Natural killer cell treated with Interleukin-12 subunit alpha and Interleukin-12 subunit beta and Interleukin-15 and Interleukin-18, amount 100 ng/mL, for 72 hours (primary cell): Measurements from ENCODE around the gene XIRP1. TPM values are rescaled to one million over a fixed set of nuclear protein-coding genes. Genes with fewer than 3 reads are reported as not detected.

Experiments used
- ATAC-seq, 2 donors: fragments of 150-1000 bp; cut with Tn5 transposase in 1 of 2; sonication (Bioruptor Pico), chemical (Tn5 transposase) in 1 of 2; 2 replicates each; pipeline ENCODE4 v1.10.0; 2021
- DNase-seq: peaks from one replicate; pipeline ENCODE4 v3.0.0; 2022; ENCODE audit warnings: low spot score
- H3K27ac Mint-ChIP-seq, 2 donors: 1 replicate in 1 of 2; 2 replicates in 1 of 2; pipeline ENCODE4 v1.8.0; 2022; ENCODE audit warnings: mixed read lengths in 2 of 2, mild to moderate bottlenecking in 1 of 2, moderate library complexity in 1 of 2
- H3K27me3 Mint-ChIP-seq, 2 donors: 1 replicate in 1 of 2; 2 replicates in 1 of 2; pipeline ENCODE4 v1.8.0; 2022; ENCODE audit warnings: mixed read lengths in 2 of 2
- H3K36me3 Mint-ChIP-seq: one replicate; pipeline ENCODE4 v1.8.0; 2022; ENCODE audit warnings: mixed read lengths
- H3K4me1 Mint-ChIP-seq, 2 donors: 1 replicate in 1 of 2; 2 replicates in 1 of 2; pipeline ENCODE4 v1.8.0; 2022; ENCODE audit warnings: low read depth in 2 of 2, mixed read lengths in 2 of 2, mild to moderate bottlenecking in 1 of 2
- H3K4me3 Mint-ChIP-seq: one replicate; pipeline ENCODE4 v1.8.0; 2022; ENCODE audit warnings: mixed read lengths
- H3K9me3 Mint-ChIP-seq: 2 replicates; pipeline ENCODE4 v1.8.0; 2022; ENCODE audit warnings: mixed read lengths
- total RNA-seq, 2 donors: library from RNA; stranded (reverse); gene quantifications; one replicate each; pipeline ENCODE4 v1.2.3, GENCODE V29; 2022

The XIRP1 gene
- total RNA-seq, 2 donors from 2014 or later, result 0.22 to 0.43 TPM

DNA sequence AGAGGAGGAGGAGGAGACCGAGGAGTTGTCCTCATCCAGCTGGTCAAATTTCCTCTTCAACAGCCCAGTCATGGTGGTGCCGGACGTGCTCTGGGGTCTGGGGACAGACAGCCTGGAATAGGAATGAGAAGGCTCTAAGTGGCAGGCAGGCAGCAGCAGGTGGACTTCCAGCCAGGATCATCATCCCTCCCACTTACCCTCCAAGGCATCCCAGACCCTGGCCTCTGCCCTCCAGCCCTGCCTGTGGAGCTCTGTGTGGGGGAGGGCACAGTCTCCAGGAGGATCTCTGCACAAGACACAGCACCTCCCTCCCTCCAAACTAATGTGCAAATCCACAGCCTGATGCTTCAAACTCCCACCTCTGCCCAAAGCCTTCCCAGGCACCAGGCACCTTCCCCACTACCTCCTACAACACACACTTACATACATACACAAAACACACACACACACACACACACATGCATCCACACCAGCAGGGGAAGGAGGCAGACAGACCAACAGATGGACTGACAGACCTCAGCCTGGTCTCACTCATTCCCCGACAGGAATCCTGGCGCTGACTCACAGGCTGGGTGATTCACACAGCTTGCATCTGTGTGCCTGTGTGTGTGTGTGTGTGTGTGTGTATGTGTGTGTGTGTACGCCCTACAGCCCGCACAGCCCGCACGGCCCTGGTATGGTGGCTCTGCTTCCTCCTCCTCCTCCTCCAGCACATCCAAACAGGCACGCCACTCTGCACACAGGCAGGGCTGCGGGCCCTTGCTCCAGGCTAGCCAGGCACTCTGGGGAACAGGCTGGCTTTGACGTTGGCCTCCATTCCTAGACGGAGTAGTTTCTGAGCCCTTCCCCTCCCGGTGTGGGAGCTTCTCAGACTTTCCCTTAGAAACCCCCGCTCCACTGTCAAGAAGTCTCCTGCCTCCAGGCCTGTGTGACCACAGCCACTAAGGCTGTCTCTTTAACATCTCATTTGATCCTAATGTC lies 45.5 kb downstream of the XIRP1 start:
- Mint-ChIP-seq H3K27me3 (no peaks in the 10 kb centered on the region), H3K9me3 (no peaks in the 10 kb centered on the region), H3K27ac (peak overlapping the region; percentile 83 to 95), H3K4me1 (peaks cover 62% of the 10 kb centered on the region in 2 donors), H3K4me3 (peak overlapping the region; percentile 98), H3K36me3 (peaks cover 11% of the 10 kb centered on the region)
- peak; percentile 80 for DNase-seq
- peak; percentile 82 to 88 for ATAC-seq

DNA sequence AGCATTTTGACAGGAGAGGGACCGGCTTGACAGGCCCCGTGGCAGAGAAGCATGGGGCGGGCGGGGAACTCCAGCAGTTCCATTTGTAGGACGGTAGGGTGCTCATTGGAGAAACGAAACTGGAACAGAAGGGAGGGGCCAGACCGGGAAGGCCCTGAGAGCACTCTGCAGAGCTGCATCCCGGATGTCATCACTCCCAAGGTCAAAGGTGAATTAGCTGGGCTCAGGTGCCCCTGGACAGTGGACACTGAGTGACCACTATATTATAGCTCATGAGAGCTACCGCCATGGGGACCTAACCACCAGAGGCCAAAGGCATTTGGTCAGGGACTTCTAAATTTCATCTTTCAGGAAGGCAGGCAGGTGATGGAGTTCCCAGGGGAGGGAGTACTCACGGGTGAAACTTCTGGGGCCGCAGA lies 46.3 kb downstream of the XIRP1 start:
- Mint-ChIP-seq H3K27me3 (no peaks in the 10 kb centered on the region), H3K27ac (peak overlapping the region; percentile 83 to 95), H3K36me3 (peaks cover 11% of the 10 kb centered on the region), H3K9me3 (no peaks in the 10 kb centered on the region), H3K4me1 (peaks cover 54 to 55% of the 10 kb centered on the region in 2 donors), H3K4me3 (peak overlapping the region; percentile 98)
- ATAC-seq (no peak), DNase-seq (no peak)

DNA sequence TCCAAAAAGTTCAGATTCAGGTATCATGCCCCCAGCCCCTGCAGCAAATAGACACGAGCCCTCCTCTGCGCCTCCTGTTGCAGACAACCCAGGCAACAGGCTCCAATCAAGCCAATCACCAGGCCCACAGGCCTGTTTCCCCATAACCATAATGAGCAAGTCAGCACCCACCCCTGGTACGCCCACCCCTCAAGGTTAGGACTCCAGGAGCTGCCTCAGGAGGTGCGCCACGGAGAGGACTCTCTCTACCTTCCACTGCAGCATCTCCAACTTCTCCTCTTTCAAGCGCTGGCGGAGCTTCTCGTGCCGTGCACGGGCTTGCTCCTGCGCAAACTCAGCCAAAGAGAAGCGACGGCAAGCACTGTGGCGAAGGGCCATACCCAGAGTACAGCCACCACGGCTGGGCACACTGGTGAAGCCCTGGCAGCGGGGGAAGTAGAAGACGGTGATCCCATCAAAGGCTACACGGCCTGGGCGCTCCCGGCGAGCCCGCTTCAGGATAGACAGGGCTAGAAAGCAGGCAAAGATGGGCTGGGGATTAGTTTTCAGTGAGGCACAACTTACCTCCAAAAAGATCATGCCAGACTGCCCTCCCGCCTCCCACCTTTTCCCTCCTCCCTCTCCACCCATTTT lies 47.5 kb downstream of the XIRP1 start:
- DNase-seq, result no peak
- no peaks in the 10 kb centered on the region for H3K9me3 Mint-ChIP-seq
- no peak overlapping the region for H3K4me3 Mint-ChIP-seq

DNA sequence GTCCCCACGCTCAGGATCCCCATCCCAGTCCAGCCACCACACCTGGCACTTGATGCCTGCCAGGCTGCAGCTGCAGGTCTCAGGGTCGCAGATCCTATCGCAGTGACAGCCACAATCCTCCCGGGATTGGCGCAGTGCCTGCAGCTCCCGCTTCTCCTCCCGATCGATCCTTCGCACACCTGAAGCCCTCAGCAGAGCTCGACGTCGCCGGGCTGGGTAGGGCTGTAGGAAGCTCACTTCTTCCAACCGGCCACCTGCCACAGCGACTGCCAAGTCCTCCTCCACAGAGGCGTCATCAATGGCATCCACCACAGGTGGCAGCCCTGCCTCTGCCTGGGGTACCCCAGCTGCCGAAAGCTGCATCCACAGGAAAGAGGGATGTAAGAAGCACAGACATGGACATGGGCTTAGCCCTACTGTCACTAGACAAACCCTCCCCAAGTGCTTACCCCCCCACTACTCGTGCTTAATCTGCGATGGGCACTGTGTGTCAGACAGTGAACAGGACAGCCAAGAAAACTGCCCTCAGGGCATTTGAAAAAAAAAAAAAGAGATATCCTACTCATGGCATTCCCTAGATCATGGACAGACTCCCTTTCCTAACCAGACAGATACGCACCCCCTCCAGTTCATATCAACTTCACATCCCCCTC lies 48.2 kb downstream of the XIRP1 start:
- peaks cover 11% of the 10 kb centered on the region for H3K36me3 Mint-ChIP-seq
- no peaks in the 10 kb centered on the region for H3K27me3 Mint-ChIP-seq
- H3K9me3 Mint-ChIP-seq, result no peaks in the 10 kb centered on the region
- H3K4me1 Mint-ChIP-seq, result peaks cover 36 to 39% of the 10 kb centered on the region in 2 donors
- H3K4me3 Mint-ChIP-seq, result no peak overlapping the region
- DNase-seq, result no peak
- no peak overlapping the region for H3K27ac Mint-ChIP-seq
- no peak for ATAC-seq

More for the DNA sequence above, 47.5 kb downstream of the XIRP1 start:
- no peaks in the 10 kb centered on the region for H3K27me3 Mint-ChIP-seq
- no peak for ATAC-seq
- no peak overlapping the region for H3K27ac Mint-ChIP-seq
- H3K4me1 Mint-ChIP-seq, result peaks cover 42 to 43% of the 10 kb centered on the region in 2 donors
- peaks cover 11% of the 10 kb centered on the region for H3K36me3 Mint-ChIP-seq

DNA sequence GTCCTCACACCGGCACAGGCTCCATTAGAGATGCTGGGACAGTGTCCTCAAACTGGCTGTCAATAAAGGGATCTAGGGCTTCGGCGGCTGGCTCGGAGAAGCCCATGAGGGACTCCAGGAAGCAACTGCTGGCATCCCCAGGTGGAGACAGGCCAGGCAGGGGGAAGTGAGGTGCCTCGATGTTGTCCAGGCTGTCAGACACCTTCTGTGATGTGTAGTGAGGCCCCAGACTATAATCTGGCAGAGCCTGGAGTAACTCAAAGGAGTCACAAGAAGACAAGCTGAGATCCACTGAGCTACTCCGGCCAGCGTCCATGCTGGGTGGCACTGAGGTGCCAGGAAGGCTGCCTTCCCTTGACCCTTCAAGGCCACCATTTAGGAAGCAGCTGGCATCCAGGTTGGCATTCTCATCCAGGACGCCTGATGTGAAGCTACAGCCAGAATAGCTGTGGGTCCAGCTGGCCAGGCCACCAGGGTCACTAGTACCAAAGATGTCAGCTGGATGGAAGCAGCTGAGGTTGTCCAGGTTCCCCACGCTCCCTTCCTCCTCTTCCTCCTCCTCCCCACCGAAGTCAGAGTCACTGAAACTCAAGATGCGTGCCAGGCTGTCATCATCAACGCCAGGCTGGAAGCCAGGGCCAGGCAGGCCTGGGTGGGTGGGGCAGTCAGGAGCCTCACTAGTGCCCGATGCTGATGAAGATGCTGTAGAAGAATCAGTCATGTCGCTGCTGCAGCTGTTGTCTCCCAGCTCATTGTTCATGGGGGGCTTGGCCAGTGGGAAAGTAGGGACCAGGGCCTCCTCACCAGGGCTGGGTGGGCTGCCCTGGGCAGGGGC lies 49.1 kb downstream of the XIRP1 start:
- no peak for DNase-seq
- Mint-ChIP-seq H3K36me3 (peaks cover 11% of the 10 kb centered on the region), H3K27me3 (no peaks in the 10 kb centered on the region), H3K9me3 (no peaks in the 10 kb centered on the region), H3K27ac (no peak overlapping the region), H3K4me1 (peaks cover 26 to 30% of the 10 kb centered on the region in 2 donors), H3K4me3 (no peak overlapping the region)
- no peak for ATAC-seq

DNA sequence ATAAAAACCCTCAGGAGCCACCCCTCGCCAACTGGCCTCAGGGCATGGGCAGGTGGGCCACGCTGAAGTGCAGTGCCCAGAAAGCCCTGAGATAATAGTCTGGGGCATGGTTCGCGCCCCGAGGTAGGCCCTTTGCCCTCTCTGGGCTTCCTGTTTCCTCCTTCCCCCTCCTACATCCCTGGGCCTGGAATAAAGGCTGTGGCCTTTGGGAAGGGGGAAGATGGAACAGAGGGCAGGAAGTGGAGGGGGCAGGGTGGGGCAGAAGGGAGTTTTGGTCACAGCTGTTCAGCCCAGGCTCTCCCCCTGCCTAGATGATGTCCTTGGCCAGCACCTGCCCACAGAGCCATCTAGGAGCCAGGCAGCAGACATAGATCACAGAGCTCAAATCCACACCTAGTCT lies 50.3 kb downstream of the XIRP1 start:
- no peak for ATAC-seq
- DNase-seq, result no peak
- Mint-ChIP-seq H3K4me1 (peaks cover 14 to 18% of the 10 kb centered on the region in 2 donors), H3K27me3 (no peaks in the 10 kb centered on the region), H3K4me3 (no peak overlapping the region), H3K27ac (no peak overlapping the region), H3K9me3 (no peaks in the 10 kb centered on the region), H3K36me3 (peaks cover 9% of the 10 kb centered on the region)

DNA sequence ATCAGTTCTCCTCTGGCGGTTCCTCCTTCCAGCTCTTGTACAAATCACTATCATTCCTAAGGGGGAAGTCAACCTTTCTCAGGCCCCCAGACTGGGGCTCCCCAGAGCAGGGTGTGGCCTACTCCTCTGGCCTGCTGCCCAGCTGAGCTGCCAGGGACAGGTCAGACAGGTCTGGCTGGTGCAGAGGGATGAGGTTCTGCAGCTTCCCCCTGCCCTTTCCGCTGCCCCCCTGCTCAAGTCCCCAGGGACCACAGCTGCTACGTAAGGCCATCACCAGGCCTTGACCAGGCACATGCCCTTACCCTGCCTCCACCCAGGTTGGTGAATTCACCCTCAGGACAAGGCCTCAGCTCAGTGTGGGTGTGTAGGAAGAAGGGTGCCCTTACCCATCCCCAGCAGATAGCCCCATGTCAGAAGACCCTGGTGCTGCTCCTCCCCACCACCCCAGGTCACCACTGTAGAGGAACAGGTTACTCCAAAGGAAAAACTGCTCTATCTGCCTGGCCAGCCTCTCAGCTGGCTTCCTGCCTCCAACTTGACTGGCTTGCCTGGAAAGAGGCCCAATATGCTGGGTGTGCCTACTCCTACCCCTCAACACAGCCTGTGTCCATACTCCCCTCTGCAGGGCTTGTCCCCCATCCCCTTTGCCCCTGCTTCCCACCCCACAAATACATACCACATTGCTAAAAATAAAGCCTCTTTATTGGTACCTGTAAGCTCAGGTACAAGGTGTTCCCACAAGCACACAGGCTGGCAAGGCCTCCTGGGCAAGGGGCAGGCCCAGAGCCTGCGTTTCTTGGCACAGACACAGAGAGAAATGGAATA lies 51.0 kb downstream of the XIRP1 start:
- H3K4me3 Mint-ChIP-seq, result no peak overlapping the region
- ATAC-seq (no peak), DNase-seq (peak; percentile 31)
- no peaks in the 10 kb centered on the region for H3K9me3 Mint-ChIP-seq
- H3K27me3 Mint-ChIP-seq, result no peaks in the 10 kb centered on the region
- H3K36me3 Mint-ChIP-seq, result peaks cover 4% of the 10 kb centered on the region
- H3K27ac Mint-ChIP-seq, result no peak overlapping the region
- peaks cover 7 to 12% of the 10 kb centered on the region in 2 donors for H3K4me1 Mint-ChIP-seq

DNA sequence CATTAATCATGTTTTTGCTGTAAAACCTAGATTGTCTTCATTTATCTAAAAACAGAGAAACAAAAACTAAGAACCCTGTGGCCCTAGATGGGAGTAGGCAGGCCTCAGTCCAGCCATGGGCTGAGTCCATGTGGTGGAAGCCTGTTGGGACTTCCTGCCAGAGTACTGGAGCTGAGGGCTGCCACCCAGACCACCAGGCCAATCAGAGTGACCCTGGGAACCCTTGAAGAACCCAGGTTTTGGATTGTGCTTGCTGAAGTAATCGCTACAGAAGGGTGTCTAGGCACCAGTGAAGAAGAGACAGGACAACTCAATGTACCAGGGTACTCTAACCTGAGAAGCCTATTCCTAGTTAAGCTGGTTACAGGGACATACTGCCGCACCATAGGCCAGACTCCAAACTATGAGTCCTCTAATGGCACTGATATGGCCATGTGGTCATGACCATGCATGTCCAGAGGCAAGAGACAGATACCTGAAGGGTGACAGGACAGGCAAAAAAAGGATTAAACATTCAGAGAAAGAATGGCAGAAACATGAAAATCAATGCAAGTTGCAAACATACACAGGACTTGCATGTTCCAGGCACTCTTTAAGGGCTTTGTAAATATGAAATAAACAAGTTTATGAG lies 51.9 kb downstream of the XIRP1 start:
- Mint-ChIP-seq H3K27ac (no peak overlapping the region), H3K9me3 (no peaks in the 10 kb centered on the region), H3K4me3 (no peak overlapping the region), H3K36me3 (no peaks in the 10 kb centered on the region), H3K27me3 (no peaks in the 10 kb centered on the region), H3K4me1 (peaks cover 0 to 6% of the 10 kb centered on the region in 2 donors)
- DNase-seq (peak; percentile 44), ATAC-seq (no peak)

DNA sequence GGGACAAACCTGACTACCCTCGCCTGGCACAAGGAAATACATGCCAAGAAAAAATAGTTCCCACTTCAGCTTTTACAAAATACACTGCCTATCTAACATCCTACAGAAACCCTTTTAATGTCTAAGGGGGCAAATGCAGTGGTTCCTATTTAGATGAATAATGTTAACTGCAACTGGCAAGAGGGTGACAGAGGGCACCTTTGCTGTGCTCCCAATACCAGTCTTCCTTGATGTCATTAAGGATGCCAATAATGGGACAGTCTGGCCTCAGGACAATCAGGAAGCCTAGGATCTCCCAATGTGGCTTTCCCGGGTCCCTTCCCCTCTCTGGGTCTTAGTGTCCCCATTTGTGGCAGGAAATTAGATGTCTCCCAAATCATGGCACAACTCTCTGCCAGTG lies 53.0 kb downstream of the XIRP1 start:
- DNase-seq, result no peak
- no peak overlapping the region for H3K27ac Mint-ChIP-seq
- H3K4me3 Mint-ChIP-seq, result no peak overlapping the region
- no peaks in the 10 kb centered on the region for H3K27me3 Mint-ChIP-seq
- peaks cover 0 to 3% of the 10 kb centered on the region in 2 donors for H3K4me1 Mint-ChIP-seq
- H3K9me3 Mint-ChIP-seq, result no peaks in the 10 kb centered on the region
- H3K36me3 Mint-ChIP-seq, result no peaks in the 10 kb centered on the region
- ATAC-seq, result no peak

DNA sequence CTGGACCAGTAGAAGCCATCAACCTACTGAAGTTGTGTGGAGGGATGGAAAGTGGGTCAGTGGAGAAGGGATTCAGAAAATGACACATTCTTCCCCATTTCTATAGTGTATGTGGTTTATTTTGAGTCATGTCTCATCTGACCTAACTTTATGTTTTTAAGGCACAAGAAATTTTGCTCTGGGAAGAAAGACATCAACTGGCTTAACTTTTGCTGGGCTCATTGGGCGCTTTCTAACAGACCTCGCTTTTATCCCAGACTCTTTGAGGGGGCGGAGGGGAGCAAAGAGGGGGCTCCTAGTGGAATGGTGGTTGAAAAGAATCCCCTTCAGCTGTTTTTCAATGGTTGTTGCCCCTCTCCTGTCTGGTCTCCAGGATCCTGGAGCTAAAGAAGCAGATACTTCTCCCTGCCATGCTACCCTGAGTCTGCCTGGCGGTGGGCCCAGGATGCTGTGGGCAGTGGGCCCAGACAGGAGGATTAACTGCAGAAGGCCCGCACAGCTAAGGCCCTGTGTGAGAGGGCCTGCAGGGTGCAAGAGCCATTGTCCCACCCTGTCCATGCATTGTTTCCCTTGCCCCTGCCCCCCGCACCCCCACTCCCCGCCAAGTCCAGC lies 53.5 kb downstream of the XIRP1 start:
- Mint-ChIP-seq H3K36me3 (no peaks in the 10 kb centered on the region), H3K4me3 (no peak overlapping the region), H3K27me3 (no peaks in the 10 kb centered on the region), H3K27ac (no peak overlapping the region), H3K9me3 (no peaks in the 10 kb centered on the region), H3K4me1 (peaks cover 0 to 3% of the 10 kb centered on the region in 2 donors)
- ATAC-seq (no peak), DNase-seq (no peak)

DNA sequence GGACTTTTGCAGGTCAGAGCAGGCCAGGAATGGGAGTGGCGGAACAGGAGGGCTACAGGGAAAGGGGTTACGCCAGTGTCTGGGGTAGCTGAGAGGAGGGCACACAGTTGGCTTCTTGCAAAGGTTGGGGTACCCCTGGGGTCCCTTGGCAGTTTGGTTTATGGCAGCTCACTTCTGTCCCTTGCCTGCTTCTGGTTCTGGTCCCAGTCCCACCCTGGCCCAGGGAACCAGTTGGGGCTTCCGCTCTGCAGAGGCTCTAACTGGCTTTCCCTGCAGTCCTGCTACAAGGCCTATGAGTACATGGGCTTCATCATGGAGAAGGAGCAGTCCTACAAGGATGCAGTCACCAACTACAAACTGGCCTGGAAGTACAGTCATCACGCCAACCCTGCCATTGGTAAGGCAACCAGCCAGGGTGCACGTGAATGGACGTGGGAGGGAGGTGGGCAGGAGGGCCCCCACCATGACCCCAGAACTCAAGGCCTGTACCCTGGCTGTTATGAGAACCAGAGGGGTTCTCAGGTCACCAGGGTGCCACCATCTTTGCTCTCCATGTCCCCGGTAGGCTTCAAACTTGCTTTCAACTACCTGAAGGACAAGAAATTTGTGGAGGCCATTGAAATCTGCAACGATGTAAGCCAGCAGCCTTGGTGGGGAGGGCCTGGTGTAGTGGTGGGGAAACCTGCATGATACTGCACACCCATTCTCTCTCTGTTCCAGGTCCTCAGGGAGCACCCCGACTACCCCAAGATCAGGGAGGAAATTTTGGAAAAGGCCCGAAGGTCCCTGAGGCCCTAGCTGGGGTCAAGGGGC lies 54.2 kb downstream of the XIRP1 start:
- Mint-ChIP-seq H3K27ac (no peak overlapping the region), H3K9me3 (no peaks in the 10 kb centered on the region), H3K27me3 (no peaks in the 10 kb centered on the region), H3K4me1 (peaks cover 0 to 5% of the 10 kb centered on the region in 2 donors), H3K36me3 (no peaks in the 10 kb centered on the region), H3K4me3 (no peak overlapping the region)
- DNase-seq, result peak; percentile 61
- no peak for ATAC-seq
